Stimulated activated CD4-positive, alpha-beta T cell treated with anti-CD3 and anti-CD28 coated beads, Interleukin-2, amount 100 ng/mL, for 24 hours (primary cell): ENCODE data around the gene TSPAN11.
"Not testable (repeated sequence)": the region's sequence is repeated elsewhere in the genome, so short reads cannot be mapped to it uniquely, and the experiment has no call there.

ENCODE experiments used
- DNase-seq, 2 donors: peaks; one replicate each; pipeline ENCODE4 v3.0.0-alpha.2; 2020

Gene TSPAN11

GRCh38 chr12:31005256-31005943 is 78.9 kb downstream of the TSPAN11 start:
- no peak for DNase-seq

GRCh38 chr12:31005944-31006361 is 79.4 kb downstream of the TSPAN11 start:
- no peak for DNase-seq

DNA sequence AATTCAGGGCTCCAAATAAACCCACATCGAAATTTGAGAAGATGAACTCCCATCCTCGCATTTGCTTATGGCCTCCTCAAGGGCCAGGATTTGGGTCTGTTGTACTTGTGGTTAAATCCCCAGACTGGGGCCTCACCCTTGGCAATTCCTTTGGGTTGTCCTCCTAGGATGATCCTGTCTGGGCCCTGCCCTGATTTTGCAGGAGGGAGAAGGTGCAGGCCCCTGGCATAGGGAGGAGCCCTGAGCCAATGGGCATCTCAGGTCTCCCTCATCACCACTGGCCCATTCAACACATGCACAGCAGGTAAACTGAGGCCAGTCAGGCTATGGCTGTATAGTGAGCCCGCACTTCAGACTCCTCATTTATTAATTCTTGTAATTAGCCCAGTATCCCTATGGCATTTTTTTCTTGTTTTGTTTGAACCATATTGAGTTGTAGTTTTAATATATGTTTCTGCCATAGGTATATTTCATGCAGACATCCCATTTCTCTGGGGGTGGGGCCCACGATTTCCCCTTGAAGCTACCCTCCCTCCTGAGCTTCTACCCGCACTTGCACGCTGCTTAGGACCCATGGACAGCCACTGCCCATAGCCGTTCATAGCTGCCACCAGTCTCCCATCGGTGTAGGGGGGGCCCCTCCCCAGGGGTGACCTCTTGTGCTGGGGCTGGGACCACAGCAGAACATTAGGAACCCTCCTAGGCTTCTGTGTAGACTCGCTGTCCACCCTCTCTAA is 80.0 kb downstream of the TSPAN11 start:
- DNase-seq, result no peak

DNA sequence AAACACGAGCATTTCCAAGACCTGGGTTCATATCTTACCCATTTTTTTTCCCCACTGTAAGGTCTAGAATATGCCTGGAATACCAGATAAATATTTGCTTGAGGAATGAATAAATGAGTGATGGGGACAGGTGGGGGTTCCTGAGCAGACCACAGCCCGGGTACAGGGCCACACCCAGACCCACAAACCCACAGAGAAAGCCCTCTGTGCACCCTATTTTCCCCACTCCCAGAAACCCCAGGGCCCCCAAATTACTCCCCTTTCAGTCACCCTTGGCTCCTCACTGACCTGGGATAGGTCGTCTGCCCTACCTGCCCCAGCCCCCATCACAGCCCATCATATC is 80.6 kb downstream of the TSPAN11 start:
- no peak for DNase-seq

DNA sequence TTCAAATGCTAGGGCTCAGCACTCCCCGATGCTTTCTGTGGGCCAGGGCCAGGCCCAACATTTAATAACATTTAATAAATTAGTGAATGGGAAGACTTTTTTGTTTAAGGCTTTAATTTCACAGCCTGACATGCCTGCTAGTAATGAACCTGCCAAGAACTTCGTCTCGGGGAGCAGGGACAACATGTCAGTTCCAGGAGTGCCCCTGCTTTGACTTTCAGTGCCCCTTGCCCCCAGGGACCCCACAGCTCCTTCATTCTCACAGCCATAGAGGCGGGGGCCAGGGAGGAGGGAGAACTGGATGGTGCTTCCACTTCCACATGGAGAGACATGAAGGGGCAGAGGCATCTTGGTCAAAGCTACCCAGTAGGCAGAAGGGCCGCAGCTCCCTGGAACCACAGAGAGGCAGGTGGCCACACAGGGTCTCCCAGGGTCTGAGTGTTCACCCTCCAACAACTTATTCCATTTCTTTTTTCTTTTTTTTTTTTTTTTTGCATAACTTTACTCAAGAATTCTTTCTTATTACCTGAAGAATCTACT is 81.2 kb downstream of the TSPAN11 start:
- DNase-seq, result no peak

- no peak for DNase-seq
Measured at GRCh38 chr12:31008241-31008761, 81.8 kb downstream of the TSPAN11 start.

DNA sequence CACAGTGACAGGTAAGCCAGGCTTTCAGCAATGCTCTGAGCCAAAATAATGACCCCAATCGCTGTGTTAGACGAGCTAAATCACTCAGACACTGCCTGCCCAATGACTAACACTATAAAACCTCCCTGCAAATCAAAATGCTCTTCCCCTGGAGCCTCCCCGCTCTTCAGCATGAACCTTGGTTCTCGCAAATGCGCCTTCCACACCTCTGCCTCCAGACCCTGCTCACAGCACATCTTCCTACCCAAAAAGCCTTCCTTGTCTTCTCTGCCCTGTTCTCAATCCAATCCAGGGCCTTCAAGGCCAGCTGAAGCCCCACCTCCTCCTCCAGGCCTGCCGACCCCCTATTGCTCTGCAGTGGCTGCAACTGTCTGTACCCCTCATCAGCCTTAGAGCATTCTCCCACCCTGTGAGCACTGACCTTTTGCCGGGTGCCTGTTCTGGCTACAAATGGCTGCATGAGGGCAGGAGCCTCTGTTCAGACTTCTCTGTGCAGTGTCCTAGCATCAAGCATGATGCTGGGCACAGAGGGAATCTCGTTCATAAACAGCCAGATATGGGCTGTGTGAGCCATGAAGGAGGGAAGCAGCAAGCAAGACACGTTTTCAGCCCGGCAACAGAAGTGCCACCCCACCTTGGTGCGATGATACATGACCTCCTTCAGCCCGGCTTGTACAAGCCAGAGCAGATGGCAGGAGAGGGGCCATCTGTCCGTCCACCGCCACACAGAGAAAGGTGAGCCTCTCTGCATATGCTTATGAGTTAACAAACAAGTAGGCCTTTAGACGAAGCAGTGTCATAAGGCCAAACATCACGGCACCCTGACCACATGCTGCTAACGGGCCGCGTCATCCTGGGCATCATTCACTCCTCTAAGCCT is 82.7 kb downstream of the TSPAN11 start:
- no peak for DNase-seq

DNA sequence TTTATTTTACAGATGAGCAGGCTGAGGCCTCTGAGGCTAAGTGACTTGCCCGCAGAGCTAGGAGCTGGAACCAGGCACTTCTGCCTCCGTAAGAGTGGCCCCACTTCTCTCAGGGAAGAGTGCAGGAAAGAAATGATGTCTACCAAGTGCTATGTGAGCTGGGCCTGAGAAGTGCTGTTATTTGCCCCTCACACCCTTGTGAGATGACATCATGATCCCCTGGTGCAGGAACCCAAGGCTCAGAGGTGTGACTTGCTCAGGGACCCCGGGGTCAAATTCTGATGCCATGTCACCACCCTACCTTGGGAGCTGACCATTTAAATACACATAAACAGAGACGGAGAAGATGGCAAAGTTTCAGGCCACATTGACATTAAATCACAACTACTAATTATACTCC is 83.4 kb downstream of the TSPAN11 start:
- no peak for DNase-seq

GRCh38 chr12:31011336-31011735 is 84.8 kb downstream of the TSPAN11 start:
- DNase-seq, result no peak

- DNase-seq, result no peak
Measured at GRCh38 chr12:31011746-31012566, 85.4 kb downstream of the TSPAN11 start.

DNA sequence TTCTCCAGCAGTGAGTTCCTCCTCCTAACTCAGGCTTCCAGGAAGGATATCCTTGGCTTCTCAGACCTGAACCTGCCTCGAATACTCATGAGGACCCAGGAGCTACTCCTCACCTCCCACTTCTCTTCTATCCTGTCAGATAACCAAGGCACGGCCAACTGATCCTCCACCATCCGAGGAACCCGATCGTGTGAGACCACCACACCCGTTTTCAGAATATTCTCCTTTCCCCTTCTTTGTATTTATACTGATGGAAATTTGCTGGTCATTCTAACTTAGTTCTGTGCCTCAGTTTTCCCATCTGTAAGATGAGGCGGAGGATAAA is 86.0 kb downstream of the TSPAN11 start:
- not testable (repeated sequence) for DNase-seq

GRCh38 chr12:31015215-31015614 is 88.7 kb downstream of the TSPAN11 start:
- DNase-seq, result no peak

GRCh38 chr12:31016057-31016456 is 89.5 kb downstream of the TSPAN11 start:
- DNase-seq, result no peak

DNA sequence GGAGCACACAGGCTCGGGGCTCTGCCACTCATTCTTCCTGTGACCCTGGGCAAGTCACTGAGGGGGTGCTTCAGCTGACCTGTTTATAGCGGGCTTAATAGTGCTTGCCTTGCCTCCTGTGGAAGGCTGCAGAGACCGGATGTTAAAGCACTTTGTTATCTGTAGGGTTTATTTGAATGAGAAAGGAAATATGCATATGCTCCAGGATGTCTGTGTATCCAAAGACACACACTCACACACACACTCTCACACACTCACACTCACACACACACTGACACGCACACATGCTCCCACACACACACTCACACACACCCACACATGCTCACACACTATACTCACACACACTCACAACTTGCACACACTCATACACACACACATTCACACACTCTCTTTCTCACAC is 91.0 kb downstream of the TSPAN11 start:
- no peak for DNase-seq

DNA sequence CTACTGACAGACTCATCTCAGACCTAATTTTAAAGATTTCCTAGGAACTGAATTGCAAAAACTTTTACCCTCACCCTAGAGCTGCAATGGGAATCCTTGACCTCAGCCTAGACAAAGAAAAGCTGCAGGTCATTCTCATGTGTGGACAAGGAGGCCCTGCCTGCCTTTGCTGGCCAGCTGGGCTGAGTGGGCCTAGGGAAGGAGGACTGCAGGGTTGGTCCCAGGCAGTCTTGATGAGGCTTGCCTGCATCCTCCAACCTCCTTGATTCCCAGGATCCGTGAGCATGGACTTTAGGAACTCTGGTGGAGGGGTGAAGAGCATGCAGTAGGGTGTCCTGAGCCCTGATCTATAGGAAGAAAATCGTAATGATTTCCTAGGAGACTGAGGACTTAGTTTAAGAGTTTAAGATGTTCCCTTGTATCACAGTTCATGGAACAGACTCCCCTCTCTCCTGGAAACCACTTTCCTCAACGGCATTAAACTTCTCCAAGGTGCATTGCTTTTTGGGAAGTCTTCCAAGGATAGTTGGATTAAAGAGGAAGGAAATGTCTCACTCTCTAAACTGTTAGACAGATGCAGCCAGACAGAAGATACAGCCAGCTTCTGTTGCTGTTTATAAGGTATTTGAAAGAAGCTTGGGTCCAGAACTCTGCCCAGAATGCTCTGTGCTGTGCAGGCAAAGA is 91.7 kb downstream of the TSPAN11 start:
- DNase-seq, result no peak

GRCh38 chr12:31018790-31019505 is 92.4 kb downstream of the TSPAN11 start:
- DNase-seq, result no peak

- DNase-seq, result no peak
Measured at GRCh38 chr12:31019561-31019960, 93.0 kb downstream of the TSPAN11 start.

- no peak for DNase-seq
Measured at GRCh38 chr12:31019976-31020375, 93.4 kb downstream of the TSPAN11 start.

DNA sequence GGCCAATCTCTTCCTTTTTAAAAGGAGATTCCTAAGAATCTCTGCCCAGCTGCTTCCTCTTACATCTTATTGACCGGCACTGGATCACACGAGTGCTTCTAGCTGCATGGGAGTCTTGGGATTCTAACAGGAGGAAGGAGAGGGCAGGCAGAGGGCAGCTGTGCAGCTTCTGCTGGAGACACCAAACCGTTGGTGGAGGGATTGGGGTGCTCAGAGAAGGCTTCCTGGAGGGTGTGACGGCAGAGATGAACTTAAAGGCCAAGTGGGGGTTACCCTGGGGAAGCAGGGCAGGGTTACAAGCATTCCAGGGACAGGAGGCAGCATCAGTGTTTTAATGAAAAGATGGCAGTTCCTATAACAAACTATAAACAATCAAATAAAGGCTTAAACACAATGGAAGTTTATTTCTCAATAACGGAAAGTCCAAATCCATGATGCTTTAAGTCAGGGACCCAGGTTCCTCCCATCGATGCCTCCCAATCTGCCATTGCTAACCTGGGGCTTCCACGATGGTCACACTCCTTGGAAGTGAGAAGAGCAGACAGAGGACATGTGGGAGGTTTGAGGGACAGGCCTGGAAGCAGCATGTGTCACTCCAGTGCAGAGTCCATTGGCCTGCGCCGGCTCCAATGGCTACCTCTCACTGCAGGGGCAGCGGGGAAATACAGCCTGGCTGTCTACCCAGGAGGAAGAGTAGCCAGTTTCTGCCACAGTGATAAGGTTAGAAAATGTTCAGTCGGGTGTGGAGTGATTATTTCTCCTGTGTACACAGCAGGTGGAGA is 94.0 kb downstream of the TSPAN11 start:
- no peak for DNase-seq

DNA sequence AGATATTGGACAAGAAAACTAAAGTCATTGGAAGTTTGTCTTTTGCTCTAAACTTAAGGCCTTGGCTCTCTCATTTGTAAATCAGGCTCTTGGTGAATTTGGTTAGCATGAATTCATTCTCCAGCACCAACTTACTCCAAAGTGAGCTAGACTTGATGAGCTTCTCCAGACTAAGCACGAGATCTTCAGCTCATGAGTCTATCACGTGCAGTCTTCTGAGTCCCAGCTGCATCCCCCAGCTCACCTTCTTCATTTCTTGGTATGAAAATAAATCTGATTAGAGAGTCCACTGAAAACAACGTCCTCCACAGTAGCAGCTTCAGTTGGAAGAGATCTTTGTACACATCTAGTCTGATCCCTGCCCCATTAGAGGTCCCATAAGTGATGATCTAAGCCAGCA is 94.6 kb downstream of the TSPAN11 start:
- DNase-seq, result no peak
